Activated CD4-positive, alpha-beta T cell treated with anti-CD3 and anti-CD28 coated beads, Interleukin-2, amount 50 U/mL, for 4 hours (primary cell): ENCODE measurements around the gene PNCK.
"Not testable (repeated sequence)": the region's sequence is repeated elsewhere in the genome, so short reads cannot be mapped to it uniquely, and the experiment has no call there.

ENCODE experiments used
- DNase-seq, 2 experiments: peaks; one replicate each; pipeline ENCODE4 v3.0.0-alpha.2; 2020

Gene PNCK

DNA sequence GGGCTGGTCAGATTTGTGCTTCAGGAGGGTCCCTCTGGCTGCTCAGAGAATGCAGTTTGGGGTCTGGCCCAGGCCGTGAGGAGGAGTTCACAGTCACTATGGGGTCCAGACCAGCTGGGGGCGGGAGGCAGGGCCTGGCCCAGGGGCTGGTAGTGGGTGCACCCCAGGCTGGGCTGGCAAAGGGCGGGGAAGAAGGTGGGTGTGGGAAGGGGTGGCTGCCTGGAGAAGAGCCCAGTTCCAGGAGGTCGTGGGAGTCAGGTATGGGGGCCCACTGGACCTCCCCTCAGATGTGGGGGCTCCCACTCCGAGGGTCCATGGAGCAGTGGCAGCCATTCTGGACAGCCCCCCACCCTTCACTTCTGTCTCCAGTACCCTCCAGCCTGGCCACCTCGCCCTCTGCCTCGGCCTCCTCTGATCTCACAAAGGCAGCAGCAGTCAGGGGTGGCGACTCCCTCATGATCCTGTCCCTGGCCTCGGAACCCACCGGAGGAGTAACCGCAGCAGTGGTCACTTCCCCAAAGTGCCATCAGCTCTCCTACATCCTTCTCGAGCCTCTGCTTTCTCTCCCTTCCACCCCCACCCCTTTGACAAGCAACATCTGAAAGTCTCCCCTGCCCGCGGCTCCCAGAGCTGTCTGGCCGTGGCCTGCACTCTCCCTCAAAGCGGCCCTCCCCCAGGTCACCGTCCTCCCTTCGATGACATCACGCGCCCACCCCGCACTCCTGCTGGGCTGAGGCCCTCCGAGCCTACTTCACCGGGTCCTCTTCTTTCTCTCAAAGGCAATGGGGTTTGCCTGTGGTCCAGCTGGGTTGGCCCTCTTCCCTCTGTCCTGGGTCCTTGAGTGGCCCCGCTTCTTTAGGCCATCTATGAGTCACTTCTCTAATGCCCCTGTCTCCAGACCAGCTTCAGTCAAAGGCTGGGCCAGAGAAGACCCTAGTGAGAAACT, 12.4 kb upstream of the PNCK start:
- DNase-seq, result no peak

DNA sequence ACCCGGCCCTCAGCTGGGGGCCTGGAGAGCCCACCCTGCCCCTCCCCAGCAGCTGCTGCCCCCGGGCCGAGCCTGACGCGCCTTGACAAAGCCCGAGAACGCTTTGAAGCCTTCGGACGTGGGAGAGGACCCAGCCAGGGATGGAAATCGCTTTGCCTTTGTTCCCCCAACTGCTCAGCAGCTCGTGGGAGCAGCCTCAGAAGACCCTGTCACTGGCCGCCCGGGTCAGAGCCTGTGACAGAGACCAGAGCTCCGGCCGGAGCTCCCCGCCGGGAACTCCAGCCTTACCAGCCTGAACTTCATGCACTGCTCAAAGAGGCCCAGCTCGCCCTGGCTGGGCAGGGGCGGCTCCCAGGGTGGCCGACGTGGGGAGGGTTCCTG, 11.5 kb upstream of the PNCK start:
- DNase-seq, result no peak

DNA sequence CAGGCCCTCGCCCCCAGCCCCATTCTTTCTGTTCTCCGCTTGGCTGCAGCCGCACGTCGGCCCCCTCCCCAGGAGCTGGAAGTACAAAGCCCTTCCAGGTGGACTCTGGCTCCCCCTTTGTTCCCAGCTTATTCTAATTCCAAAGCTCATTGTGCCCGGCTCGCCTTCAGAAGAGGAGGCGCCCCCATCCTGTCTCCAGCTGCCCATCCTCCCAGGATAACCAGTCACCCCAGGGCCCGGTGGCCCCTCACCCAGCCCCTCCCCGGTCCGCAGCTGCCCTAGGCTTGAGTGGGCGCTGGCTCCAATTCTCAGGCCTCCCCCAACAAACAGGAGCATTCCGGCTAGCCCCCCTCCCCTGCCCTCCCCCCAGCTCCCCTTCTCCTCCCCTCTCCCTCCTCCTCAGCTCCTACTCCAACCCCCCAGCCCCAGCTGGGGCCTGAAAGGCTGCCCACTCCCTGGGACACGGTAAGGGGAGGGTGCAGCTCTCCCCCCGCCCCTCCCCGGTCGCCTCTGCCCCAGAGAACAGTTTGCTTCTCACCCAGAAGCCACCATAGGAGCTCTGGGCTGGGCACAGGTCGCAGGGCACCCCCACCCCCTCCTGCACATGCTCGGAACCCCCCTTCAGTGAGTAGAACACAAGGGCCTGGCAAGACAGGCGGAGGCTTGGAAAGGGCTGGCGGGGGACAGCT, 11.0 kb upstream of the PNCK start:
- DNase-seq, result no peak

DNA sequence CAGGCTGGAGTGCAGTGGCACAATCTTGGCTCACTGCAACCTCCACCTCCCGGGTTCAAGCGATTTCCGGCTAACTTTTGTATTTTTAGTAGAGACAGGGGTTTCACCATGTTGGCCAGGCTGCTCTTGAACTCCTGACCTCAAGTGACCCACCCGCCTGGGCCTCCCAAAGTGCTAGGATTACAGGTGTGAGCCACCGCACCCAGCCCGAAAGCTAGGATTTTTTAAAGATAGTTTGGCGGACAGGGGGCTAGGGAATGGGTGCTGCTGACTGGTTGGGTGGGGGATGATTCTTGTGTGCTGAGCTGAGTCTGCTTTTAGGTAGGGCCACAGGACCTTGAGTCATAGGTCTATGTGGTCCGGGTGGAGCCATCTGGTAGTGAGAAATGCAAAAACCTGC, 9.9 kb upstream of the PNCK start:
- DNase-seq, result not testable (repeated sequence)

DNA sequence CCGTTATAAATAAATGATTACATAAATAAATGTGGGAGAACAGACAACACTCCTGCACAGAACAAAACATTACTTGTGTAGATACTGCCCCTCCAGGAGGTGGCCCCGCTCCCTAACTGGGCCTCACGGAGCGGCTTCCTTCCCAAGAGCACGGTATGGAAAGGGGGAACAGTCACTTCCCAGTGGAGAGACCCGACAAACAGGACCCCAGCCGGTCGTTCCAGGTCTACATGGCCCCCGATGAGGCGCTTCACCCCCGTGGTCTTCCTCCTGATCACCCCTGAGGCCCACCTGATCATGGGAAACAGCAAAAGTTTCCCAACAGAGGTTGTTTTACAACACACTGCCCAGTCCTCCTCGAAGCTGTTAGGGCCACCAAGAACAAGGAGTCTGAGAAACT, 7.6 kb upstream of the PNCK start:
- DNase-seq, result no peak

DNA sequence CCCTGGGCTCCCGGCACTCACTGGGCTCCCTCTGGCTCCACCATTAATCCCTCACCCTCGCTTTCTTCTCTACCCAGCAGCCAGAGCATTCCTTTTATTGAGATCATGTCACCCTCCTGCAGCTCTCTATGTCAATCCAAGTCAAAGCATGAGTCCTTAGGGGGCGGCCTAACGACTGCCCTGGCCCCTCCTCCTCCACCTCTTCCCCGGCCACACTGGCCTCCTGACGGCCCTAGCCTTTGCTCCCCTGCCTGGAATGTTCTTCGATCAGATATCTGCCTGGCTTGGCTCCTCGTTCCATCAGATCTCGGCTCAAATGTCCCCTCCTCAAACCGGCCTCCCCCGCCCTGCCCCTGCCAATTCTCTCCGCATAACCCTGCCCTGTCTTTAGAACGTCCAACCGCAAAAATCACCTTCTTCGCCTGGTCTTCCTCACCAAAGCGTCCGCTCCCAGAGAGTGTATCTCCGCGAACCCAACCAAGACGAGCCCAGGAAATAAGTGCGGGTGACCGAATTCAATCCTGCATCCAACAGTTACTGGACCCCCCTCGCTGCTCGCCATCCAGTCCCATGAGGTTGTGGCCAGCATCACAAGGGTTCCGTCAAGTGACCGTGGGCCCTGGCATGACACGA, 722 bp upstream of the PNCK start:
- DNase-seq, result no peak

DNA sequence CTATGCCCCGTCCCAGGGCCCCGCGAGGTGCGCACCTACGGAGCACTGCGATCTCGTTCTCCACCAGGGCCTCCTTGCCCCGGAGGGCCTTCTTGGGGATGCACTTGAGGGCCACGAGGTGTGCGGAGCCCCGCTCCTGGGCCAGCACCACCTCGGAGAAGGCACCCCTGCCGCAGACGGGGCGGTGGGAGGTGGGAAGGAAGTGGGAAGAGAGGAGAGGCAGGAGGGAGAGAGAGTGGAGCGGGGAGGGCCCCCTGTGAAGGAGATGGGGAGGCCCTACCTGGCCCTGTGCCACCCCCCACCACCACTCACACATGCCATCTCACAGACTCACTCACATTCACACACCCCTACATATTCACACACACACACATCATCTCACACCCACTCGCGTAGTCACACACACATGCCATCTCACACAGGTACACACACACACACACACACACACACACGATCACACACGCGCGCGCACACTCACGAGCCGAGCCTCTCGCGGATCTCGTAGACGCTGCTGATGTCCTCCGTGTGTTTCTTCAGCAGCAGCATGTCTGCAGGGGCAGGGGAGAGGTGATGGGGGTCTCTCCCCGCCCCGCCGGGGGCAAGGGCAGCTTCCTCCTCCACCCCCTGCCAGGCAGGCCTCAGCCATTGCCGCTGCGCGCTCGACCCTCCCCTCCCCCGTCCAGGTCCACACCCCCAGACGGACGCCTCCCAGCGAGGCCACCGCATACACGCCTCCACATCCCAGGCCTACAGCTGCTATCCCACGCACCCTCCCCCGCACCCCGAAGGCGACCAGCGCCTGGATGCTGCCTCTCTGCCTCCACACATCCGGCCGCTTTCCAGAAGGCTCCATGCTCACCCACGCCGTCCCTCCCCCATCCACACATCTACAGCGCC, 834 bp downstream of the PNCK start:
- DNase-seq, result no peak

DNA sequence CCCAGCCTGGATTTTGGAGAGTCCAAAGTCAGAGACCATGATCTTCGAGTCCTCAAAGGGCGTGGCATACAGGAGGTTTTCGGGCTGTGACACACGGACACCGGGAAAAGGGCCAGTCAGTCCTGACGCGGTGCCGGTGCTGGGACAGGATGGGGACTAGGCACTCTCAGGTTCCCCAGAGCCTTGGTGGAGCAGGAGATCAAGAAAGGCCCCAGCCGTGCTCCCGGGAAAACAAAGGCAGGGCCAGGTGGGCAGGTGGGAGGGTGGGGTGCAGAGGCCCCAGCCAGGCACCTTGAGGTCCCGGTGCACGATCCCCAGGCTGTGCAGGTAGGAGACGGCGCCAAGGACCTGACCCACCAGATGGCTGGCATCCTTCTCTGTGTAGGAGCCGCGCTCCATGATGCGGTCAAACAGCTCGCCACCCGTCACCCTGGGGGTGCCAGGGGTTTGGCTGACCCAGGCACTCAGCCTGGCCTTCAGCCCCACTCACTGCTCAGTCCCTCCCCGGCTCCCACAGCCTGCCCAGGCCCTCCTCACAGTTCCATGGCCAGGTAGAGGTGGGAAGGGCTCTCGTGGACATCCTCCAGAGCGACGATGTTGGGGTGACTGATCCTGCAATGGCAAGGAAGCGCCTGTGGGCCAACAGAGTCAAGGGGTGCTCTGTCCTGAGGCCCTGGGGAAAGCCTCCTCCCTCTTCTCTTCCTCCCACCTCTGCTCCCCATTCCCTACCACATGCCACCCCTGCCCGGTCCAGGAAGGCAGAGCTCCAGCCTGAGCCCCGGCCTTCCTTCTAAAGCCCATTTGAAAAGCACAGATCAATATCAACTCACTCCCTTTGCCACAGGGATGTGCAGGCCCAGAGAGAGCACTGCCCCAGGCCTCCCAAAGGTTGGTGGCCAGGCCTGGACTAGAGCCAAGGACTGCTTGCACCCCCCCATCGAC, 1.8 kb downstream of the PNCK start:
- DNase-seq, result no peak

DNA sequence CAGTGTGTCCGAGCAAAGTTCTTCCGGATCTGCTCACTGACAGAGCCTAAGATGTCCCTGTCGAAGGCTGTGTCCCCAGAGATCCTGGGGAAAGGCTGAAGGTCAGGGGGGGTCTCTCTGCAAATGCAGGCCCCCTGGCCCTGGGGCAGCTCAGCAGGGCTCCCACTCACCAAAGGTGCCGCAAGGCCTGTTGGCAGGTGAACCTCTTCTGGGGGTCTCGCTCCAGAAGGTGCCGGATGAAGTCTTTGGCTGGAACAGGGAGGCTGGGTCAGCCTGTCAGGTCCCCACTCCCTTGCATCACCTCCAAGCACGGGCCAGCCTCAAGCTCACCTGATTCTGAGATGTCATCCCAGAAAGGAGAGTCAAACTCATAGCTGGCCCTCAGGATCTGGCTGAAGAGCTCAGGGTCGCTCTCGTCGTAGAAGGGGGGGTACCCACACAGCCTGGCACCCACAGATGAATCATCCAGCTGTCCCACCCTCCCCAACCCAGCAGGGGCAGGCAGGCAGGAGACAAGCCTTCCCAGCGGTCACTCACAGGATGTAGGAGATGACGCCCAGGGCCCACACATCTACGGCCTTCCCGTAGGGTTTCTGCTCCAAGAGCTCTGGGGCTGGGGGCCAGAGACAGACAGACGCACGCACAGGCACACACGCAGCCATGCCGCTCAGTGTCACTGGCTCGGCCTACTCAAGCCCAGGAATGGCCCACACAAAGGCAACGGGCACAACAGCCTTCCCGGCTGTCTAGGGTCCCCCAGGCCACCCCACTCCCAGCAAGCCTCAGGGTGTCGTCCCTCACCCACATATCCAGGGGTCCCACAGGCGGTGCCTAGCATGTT, 2.6 kb downstream of the PNCK start:
- no peak for DNase-seq

DNA sequence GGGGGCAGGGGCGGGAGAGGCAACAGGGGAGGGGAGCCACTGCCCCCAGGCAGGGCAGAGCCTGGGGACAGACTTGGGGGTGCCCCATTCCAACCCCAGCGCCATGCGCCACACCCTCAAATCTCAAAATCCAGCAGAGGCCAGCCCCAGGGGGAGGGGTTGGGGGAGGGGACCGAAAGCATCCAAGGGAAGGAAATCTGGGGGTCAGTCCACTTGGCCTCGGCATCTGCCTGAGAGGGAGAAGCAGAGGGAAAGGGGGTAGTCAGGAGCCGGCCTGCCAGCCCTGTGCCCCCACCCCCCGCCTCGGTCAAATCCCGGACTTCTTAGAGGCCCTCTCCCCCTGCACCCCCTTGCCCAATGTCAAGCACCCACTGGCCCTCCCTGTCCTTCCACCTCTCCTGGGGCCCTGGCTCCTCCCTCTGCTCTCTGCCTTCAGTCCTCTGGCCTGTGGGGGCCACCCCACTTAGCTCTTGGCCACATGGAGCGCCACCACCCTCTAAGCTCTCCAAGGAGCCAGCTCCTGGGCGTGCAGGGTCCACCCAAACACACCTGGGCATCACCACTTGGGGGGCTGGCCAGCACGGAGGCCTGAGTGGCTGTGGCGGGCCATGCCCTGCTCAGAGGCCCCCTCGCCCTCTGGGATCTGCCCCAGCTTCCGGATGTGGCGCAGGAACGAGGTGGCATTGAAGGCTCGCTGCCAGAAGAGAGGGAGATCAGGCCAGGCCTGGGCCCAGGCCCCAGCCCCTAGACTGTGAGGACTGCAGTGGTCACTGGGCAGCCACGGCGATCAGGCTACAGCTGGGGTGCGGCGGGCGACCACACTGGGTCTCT, 3.5 kb downstream of the PNCK start:
- no peak for DNase-seq

DNA sequence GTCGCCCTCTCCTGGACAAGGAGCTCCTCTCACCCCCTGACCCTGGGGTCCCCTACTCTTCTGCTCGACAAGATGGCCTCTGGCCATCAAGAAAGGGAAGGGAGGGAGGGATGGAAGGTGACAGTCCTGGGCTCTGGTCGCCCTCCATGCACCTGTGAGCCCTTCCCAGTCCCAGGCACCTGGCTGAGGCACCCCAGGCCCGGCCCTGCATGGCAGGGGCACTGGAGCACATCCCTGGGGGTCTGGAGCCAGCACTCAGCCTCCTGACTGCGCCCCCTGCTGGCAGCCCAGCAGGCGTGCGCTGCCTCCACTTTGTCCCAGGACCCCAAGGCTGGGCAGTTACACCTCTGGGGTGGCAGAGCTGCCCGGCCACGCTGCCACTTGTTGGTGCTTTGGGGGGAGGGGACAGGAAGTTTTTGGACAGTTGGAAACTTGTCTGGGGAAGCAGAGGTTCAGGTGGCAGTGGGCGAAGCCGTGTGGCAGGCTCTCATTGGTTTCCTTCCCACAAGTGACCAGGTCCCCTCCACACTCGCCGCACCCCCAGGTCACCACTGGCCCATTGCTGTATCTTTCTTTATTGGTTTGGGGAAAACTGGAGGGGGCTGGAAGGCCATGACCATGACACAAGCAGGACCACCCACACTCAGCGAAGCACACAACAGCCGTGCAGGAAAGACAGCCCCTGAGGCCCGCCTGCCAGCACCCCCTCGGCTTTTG, 4.3 kb downstream of the PNCK start:
- DNase-seq, result peak in 1 of 2 experiments; percentile 38

DNA sequence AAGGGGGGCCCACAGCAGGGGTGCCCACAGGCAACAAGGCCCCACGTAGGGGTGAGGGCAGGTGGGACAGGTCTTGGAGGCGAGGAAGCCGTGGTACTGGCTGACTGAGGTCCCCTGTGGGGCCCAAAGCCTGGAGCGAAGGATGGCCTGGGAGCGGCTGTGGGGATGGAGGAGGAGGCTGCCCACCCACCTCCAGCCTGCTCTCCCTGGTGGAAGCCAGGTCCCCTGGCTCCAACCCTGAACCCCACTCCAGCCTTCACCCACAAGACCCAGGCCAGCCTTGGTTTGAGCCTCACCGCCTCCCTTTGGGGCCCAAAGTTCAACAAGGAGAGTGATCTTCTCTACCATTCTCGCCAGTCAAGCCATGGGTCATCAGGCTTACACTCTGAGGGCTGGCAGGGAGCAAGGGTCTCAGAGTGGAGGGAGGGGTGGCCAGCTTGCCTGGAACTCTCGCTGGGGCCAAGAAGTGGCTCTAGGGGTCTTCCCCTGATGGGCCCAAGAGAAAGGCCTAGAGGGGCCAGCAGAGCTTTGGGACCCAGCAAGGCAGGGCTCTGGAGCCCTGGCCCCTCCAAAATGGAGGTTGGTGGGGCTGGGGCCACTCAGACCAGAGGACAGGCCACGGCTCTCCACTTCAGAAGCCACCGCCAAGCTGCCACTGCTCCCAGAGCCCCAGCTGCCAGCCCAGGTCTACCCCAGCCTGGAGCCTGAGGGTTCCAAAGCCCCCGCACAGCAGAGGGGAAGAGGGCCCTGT, 5.0 kb downstream of the PNCK start:
- DNase-seq, result no peak

DNA sequence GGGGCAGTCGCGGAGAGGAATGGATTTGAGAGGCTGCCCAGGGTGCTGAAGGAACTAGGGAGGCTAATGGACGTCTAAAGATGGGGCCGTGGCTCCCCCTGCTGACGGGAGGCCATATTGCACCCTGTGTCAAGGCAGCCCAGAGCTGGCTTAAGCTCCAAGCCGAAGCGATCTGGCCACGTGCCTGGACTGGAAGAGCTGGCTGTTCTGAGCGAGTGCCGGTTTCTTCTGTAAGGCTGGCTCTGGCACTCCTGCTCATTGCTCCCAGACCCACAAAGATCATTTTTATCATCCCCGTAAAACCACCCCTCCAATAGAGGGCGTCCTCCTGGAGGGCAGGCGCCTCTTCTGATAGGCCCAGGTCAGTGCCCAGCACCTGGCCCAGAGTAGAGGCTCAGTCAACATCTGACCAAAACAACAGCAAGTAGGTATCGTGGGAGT, 5.6 kb downstream of the PNCK start:
- peak; percentile 66 to 74 for DNase-seq

DNA sequence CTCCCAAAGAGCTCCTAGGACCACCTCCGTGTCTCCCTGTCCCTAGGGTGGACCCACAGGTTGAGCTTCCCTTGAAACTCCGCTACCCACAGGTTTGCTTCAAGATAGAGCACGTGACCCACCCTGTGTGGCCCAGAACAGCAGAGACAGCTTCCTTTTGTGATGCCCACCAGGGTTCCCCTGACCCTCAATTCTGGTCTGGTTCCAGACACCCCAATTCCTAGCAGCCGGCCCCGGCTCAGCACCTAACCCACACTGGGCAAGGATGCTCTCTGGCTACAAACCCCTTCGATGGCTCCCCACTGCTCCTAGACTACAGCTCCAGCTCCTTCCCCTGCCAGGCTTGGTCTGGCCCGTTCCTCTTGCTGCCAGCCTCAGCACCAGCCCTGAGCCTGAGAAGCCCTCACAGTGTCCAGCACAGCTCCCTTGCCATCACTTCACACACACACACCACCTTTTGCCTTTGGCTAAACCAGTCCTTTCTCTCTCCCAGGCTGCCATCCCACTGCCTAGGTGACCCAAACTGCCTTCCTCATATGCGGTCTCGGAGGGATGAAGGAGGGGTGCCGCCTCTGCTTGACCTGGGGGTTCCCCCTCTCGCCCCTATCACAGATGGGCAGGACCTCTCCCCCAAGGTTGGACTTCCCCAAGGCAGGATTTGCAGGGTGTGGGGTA, 6.2 kb downstream of the PNCK start:
- DNase-seq, result no peak

DNA sequence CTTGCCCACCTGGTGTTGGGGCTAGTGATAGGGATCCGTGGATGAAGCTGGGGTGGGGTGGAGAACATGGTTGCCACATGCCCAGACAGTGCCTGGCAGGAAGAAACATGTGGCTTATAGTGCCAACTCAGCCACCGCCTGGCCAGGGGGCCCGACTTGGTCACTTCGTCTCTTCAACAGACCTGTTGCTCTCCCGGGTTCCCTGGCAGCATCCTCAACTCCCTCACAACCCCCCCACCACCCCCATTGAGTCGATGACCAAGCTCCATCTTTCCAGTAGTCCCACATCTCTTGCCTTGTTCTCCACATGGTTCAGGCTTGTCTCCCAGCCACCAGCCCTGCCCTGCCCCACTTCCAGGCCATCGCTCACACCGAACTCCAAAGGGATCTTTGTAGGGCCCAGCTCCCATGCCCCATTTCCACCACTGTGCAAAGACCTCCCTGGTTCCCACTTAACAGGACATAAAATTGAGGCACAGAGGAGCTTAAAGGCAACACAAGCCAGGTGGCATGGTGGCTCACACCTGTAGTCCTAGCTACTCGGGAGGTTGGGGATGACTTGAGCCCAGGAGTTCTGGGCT, 7.8 kb downstream of the PNCK start:
- DNase-seq, result no peak

DNA sequence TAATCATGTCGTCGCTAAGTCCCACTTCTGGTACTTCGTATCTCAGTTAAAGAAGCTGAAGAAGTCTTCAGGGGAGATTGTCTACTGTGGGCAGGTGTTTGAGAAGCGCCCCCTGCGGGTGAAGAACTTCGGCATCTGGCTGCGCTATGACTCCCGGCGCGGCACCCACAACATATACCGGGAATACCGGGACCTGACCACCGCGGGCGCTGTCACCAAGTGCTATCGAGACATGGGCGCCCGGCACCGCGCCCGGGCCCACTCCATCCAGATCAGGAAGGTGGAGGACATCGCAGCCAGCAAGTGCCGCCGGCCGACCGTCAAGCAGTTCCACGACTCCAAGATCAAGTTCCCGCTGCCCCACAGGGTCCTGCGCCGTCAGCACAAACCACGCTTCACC, 11.3 kb downstream of the PNCK start:
- DNase-seq, result peak; percentile 58 to 60

DNA sequence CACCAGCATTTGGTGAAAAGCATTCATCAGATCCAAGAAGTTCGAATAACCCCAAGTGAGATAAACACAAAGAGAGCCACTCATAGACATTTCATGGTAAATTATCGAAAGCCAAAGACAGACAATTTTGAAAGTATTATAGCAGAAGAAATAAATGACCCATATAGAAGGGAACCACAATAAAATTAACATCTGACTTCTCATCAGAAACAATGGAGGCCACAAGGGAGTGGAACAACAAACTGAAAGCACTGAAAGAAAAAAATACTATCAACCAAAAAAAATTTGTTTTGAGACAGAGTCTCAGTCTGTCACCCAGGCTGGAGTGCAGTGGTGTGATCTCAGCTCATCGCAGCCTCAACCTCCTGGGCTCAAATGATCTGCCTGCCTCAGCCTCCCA, 14.3 kb downstream of the PNCK start:
- DNase-seq, result no peak
